Urothelium cell line (cell line): ENCODE results near the gene E2F6.

Source experiments
- DNase-seq: peaks from one replicate; pipeline ENCODE4 v3.0.0; 2011; ENCODE audit warnings: low spot score, mixed read lengths
- FAIRE-seq: peaks from 2 replicates; lab custom pipeline; 2011; peaks lifted over from hg19 to GRCh38; lab: Jason Lieb, UNC

The E2F6 gene, protein sequence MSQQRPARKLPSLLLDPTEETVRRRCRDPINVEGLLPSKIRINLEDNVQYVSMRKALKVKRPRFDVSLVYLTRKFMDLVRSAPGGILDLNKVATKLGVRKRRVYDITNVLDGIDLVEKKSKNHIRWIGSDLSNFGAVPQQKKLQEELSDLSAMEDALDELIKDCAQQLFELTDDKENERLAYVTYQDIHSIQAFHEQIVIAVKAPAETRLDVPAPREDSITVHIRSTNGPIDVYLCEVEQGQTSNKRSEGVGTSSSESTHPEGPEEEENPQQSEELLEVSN

DNA sequence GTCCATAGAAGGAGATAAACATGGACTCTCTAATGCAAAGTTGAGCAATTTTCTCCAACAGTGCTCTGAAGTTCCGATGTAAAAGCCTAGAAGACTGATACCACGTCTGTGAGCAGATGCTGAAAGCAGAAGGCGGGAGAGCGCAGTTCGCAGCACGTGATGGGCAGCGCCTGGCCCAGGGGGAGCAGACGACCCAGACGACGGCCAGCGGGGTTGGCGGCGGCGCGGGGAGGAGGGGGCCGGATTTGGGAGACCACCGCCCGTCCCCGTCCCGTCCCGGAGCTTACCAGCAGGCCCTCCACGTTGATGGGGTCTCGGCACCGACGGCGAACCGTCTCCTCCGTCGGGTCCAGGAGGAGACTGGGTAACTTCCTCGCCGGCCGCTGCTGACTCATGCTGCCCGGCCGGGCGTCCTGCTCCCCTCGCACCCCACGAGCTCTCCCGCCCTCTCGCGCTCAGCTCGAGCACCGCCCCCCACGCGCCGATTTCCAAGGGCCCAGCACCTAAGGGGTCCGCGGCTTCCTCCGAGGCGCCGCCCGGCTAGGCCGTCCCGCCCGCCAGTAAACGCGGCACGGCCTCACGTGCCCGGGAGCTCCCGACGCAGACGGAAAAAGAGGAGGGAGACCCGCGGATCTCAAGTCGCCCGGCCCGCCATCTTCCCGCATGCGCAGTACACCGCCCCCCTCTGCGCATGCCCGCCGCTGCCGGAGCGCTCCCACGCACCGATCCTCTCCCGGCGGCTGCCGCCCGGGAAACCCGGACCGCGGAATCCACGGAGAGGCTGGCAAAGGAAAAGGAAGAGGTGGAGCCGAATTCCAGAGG is at the start of gene E2F6:
Gene E2F6, minus strand, starts transcription at position 677 of the 822 bp plus-strand sequence. Its CDS starts 282 bp downstream, at position 395.
- FAIRE-seq, result peak; percentile 20
- peak; percentile 97 for DNase-seq

DNA sequence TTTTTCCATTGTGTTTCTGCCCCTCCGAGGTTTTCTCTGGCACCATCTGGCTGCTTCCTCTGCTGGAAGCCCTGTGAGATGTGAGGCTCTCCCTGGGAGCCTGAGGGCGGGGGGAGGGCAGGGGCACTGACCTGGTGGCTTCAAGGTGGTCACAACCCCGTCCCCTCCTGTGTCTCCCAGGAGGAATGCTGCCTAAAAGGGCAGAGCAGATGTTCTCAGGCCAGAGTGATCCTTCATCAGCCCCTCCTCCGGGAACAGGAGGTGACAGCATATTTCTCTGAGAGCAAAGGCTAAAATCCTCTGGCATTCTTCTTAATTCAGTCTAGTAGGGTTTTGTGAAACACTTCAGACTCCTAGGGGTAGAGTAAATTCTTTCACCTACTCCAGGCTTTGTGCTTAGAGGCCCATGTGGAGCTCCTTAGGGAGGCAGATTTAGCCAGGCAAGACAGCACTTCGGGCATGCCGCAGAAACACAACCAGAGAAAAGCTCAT is 49.6 kb upstream of the E2F6 start:
- DNase-seq (no peak), FAIRE-seq (no peak)

DNA sequence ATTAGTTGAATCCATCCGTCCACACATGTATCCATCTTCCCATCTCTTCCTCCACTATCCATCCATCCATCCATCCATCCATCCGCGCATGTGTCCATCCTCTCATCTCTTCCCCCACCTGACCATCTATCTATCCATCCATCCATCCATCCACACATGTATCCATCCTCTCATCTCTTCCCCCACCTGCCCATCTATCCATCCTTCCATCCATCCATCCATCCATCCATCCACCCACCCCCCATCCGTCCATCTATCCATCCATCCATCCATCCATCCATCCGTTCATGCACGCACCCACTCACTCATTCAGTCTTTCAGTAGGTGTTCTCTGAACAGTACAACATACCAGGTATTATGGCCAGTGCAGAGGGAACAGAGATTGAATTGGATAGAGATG is 48.9 kb upstream of the E2F6 start:
- FAIRE-seq, result no peak

DNA sequence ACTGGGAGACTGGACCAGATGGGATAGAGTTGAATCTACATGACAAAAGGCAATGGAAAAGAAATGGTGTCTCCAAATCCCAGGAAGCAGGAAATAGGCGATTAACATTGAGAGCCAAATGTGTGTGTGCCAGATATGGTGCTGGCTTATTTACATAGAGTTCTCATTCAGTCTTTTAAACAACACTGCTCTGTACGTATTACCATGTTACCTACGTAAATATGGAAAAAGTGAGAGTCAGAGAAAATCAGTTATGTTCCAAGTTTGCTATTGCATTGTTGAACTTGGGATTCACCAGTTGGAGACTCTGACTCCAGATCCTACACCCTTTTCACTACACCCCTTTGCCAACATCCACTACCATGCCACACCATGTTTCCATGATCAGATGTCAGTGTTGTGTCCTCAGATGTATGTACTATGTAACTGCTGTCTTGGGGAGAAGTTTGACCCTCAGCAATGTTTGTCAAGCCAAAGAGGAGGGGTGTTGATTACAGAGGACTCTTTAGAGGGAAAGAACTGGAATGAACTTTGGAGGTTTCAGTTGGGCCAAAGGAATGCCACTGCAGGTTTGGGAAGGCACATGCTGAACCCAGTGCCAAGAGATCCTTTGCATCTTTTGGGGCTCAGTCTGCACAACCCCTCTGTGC is 48.2 kb upstream of the E2F6 start:
- peak; percentile 9 for FAIRE-seq
- no peak for DNase-seq

More for the DNA sequence above, 48.9 kb upstream of the E2F6 start:
- DNase-seq, result no peak

DNA sequence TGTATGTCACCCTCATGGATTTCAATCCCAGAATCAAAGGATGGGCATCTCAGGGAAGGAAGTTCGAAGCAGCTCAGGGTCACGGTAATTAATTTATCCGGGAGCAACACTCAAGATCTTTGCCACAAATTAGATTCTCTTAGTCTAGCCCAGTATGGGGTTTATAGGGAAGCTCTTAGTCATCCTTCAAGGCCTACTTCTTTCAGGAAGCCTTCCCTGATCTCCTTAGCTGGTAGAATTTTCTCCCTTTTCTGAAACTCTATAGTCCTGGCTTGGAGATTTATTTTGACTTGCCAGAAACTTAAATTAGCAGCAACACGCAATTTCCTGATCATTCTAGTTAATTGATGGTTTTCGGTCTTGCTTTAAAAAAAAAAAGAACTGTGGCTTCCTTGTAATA is 47.4 kb upstream of the E2F6 start:
- DNase-seq (no peak), FAIRE-seq (no peak)

DNA sequence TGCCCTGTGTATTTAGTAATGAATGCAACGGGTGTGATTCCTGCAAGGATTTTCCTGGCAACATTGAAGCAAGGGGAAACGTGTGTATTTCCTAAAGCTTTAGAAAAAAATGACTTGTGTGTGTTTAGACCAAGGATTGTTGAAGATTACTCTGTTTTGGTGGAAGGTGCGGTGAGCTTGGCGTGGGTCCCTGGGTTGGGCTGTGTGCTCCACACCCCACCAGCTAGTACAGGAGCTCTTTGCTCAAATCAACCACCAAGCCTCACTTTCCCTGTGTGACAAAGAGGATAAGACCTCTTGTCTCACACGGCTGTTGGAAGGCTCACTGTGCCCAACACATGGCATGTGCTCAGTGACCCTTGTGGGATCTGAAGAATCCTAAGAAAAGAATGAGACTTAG is 46.5 kb upstream of the E2F6 start:
- no peak for DNase-seq

DNA sequence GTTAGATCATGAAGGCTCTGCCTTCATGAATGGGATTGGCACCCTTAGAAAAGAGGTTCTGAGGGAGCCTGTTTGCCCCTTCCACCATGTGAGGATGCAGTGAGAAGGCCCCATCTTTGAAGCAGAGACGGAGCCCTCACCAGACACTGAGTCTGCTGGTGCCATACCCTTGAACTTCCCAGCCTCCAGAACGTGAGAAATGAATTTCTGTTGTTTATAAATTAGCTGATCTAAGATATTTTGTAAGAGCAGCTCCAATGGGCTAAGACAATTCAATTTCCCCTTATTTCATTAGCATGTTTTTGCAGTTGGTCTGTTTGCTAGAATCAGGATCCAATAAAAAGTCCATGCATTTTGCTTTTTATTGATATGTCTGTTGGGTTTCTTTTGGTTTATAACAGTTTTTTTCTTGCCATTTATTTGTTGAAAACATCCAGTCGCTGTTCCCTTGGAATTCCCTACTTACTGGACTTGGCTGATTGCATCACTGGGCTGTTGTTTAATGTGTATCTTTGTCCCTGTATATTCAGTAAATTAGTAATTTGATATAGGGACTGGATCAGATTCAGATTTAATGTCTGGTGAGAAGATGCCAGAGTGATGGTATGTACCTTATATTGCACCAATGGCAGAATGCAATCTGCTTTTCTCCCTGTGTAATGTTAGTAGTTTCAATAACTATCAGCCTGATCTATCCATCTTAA is 43.8 kb upstream of the E2F6 start:
- DNase-seq (no peak), FAIRE-seq (no peak)

More for the DNA sequence above, 46.5 kb upstream of the E2F6 start:
- FAIRE-seq, result no peak

DNA sequence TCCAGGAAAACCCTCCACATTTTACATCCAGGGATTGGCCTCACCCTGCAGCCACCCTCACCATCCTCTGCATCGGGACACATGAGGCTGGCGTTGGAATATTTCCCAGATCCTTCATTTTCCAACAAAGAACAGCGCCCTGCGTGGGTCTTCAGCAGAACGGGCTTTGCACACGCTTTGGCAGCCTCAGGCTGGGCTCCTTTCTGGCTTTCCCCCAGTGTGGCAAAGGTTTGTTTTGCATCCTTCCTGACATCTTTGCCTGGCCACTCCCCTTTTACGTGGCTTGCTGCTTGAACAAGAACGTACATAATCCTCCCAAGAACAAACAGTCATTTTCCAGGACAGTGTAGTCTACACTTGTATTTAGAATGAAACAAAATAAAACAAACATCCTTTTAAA is 42.3 kb upstream of the E2F6 start:
- FAIRE-seq (no peak), DNase-seq (no peak)

DNA sequence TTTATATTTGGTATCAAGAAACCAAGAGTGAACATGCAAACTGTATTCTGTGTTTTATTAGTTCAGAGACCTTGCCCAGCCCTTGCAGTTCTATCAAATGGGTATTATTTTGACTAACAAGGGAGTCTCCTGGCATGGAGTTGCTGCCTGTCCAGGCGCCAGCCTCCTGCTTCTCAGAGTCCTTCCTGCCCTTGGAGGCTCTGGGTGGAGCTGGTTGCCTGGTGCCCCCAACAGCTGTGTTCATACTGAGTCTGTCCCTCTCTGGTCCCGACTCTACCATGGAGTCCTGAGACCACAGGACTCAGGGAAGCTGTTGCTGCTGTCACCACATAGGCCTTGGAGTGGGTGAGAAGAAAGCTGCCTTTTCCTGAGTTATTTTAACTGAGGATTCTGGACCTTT is 41.6 kb upstream of the E2F6 start:
- DNase-seq, result no peak
- FAIRE-seq, result no peak

DNA sequence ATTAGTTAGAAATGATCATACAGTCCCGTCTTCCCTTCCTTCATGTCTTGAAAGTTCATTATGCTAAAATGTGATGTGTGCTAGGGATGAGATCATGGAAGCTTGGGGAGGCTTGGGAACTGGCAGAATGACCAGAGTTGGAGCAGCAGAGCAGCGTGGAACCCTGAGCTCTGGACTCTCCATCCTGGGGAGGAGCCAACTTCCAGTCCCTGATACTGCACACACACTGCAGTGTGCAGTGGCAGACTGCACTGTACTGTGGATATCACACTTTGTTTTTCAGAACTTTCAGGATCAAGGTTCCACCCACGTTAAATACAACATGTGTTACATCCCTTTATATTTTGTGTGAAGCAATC is 40.6 kb upstream of the E2F6 start:
- no peak for FAIRE-seq
- no peak for DNase-seq

DNA sequence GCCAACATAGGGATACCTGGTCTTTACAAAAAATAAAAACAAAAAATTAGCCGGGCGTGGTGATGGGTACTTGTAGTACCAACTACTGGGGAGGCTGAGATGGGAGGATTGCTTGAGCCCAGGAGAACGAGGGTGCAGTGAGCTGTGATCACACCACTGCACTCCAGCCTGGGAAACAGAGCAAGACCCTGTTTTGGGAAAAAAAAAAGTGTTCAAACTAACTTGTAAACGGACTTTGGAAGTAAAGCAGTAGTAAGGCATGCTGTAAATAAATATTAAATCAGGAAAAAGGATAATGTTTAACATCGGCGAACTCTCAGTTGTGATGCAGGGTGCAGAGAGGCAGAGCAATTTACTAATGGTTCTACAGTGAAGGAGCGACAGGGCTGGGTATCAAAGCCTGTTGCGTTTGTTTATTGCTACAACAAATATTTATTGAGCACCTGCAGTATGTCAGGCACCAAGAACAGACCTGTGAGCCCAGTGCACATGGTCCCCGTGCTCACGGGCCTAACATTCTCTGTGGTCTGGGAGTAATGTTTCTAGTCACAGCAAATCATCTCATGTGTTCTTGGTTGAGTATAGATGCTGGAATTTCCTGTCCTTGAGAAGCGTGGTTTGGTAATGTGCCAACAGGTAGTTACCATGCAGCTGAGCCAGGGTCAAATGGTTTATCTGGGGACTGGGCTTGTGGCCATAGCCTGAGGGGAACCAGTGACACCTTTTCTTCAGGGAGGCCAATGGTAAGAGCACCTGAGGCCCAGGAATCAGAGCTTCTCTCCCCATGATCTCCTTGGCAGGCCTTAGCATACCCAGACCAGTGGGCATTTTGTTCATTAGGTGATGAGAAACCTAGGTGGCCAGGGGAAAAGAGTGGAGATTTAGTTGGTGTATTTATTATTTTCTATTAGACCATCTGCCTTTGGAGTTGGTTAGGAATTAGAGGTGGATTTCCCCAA is 40.0 kb upstream of the E2F6 start:
- peak; percentile 53 for FAIRE-seq
- DNase-seq, result peak; percentile 81

DNA sequence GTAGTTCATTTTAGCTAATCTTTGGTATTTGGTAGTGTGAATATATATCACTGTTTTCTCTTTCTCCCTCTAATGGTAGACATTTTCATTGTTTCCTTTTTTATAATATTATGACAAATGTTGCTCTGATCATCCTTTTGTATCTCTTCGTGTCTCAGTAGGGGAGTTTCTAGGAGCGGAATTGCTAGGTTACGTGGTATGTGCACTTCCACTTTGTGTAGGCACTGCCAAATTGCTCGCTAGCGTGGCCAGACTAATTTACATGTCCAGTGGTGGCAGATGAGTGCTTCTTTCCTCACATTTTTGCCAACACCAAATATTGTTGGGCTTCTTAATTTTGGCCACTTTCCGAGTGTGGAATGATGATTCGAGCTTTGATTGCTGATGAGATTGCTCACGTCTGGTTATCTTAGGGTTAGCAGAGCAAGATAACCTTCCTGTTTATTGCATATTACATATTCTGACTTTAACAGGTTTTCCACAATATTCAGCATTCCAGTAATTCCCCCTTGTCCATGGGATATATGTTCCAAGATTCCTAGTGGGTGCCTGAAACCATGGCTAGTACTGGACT is 37.5 kb upstream of the E2F6 start:
- no peak for FAIRE-seq
- no peak for DNase-seq

DNA sequence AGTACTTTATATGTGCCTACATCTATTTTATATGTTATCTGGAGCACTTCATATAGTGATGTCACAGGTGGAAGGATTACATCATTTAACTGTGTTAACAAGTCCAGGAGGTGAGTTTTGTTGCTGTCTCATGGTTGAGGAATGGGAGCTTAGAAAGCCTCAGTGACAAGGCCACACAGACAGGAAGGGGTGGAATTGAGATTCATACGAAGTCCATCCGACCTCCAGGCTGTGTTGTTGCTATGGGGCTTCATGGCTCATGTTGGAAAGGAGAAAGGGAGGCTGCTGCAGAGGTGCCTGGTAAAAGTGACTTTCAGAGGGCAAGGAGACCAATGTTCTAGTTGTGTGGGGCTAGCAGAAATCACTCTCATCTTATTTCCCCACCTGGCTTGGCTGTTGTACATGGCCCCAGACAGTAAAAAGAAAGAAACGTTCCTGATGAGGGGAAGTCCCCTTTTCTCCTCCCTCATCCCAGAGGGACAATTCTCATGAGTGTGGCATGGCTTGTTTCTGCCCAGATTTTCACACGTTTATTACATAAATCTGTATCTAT is 36.9 kb upstream of the E2F6 start:
- FAIRE-seq (no peak), DNase-seq (no peak)

DNA sequence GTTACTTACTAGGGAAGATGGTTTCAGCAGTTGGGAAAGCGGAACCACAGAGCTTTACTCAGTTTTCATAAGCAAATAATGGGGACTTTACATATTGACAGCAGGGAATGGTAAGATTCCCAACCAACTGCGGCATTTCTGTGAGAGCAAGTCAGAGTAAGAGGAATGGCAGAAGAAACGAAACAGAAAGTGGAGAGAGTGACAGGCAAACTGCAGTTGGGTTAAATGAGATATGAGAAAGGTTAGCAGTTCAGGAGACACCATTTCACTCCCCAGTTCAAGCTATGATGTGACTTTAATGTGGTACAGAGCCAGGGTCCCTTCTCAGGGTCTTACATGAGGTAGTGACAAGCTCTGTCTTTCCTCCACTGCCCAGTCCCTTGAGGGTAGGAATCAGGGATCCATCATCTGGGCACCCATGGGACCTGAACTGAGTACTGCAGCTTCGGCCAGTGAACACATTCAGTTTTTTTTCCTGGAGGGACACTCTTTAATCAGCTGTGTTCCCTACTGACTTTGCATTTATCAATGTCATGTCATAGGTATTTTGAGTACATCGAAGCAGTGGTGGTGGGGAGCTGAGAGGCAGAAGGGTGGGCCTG is 34.8 kb upstream of the E2F6 start:
- no peak for FAIRE-seq
- no peak for DNase-seq

DNA sequence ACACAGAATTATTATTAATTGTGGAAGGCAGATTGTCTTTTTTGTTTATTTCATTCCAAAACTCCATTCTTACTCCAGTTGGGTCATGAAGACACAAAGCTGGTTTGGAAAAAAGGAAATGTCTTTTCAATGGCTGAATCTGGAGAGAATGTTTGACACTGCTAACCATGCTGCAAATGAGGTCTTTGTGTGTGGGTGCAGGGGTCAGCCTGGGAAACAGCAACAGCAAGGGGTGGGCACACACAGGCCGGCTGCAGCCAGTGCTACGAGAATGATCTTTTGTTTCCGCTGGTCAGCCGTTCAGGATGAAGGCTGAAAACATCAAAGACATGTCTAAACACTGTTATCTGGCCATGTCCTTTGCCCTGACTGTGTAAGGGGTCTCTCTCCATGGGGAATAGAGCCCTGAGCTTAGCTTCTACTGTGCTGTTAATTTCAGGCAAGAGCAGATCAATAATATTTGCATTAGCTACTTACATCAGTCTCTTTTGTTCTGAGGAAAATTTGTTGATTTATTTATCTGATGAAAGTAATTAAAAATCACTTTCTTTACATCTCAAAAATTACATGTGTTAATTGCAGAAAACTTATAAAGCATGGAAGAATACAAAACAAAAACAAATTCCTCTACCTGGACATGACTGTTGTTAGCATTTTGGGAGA is 33.3 kb upstream of the E2F6 start:
- DNase-seq (no peak), FAIRE-seq (peak; percentile 32)

DNA sequence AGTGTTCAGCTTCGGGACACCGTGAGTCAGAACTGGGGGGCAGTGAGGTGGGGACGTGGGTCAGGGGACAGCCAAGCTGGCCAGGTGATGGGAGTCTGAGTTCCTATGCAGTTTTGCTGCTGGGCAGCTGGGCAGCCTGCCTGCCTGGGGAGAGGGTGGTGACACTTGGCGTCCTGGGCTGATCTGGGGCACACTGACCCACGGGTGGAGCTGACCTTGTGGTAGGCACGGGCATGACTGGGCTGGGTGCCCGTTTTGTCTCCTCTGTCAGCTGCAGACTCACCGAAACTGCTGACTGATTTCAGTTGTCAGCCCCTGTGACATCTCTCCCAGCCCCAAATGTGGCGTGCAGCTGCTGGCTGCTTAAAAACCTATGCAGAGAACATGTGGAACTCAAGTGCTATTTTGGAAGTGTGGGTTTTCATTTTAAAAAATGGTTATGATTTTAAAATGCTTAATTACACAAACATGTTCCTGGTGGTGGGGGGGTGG is 32.6 kb upstream of the E2F6 start:
- peak; percentile 25 for DNase-seq
- FAIRE-seq, result peak; percentile 74

DNA sequence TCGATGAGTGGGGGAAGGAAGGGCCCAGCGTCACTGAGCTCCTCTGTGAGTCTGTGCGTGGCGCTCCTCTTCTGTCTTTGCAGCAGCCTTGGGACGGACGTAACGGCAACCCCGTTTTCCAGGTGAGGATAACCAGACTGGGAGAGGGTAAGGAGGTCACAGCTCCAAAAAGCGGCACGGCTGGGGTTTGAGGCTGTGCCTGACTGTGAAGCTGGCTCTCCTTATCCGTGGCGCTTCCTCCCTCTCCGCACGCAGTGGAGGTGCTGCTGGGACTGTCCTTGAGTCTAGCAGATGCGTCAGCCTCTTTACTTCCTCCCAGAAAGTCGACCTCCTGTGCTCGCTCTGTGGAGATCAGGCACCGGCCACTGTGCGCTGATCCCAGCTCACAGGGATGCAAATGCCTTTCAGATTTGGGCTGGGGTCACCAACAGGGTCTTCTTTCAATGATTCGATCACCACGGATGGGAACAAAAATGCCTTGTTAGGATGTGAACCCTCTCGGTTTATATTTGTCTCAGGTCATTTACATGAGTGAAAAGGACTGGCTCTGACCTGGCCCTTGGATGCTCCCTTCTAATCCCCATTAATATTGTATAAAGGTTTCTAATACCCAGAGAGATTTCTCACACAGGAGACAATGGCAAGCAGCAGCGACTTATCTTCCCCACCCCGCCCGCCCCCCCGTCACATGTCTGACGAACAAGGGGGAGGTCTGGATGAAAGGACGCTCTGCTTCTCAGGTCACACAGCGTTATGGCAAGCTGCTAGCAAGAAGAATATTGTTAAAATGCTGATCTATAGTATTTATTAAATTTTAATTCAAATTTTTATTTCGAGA is 30.1 kb upstream of the E2F6 start:
- FAIRE-seq (no peak), DNase-seq (no peak)
